HL-60 (cell line): ENCODE results near the gene KLHL22.

ENCODE experiments used
- GABPA ChIP-seq: IDR thresholded peaks from 2 replicates; pipeline ENCODE4 v1.6.1; 2012; ENCODE audit warnings: low read depth
- POLR2AphosphoS5 ChIP-seq: IDR thresholded peaks from 2 replicates; pipeline ENCODE4 v1.6.1; 2012; ENCODE audit warnings: low read depth
- TF ChIP-seq, protein P1 (sequence below): IDR thresholded peaks from one replicate; pipeline ENCODE4 v1.5.1; 2011; ENCODE audit warnings: low read length, control low read depth, inconsistent platforms; ENCODE audit not compliant: insufficient read depth

GRCh38 chr22:20436768-20437612 is 58.6 kb downstream of the KLHL22 start:
- TF ChIP-seq, protein P1, sequence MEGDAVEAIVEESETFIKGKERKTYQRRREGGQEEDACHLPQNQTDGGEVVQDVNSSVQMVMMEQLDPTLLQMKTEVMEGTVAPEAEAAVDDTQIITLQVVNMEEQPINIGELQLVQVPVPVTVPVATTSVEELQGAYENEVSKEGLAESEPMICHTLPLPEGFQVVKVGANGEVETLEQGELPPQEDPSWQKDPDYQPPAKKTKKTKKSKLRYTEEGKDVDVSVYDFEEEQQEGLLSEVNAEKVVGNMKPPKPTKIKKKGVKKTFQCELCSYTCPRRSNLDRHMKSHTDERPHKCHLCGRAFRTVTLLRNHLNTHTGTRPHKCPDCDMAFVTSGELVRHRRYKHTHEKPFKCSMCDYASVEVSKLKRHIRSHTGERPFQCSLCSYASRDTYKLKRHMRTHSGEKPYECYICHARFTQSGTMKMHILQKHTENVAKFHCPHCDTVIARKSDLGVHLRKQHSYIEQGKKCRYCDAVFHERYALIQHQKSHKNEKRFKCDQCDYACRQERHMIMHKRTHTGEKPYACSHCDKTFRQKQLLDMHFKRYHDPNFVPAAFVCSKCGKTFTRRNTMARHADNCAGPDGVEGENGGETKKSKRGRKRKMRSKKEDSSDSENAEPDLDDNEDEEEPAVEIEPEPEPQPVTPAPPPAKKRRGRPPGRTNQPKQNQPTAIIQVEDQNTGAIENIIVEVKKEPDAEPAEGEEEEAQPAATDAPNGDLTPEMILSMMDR: no peak
- no peak for TF ChIP-seq POLR2AphosphoS5
- TF ChIP-seq GABPA: no peak
